RKO (cell line): ENCODE data around the gene TRPV4.

Source experiments
- DNase-seq: peaks from one replicate; pipeline ENCODE4 v3.0.0-alpha.2; 2016; ENCODE audit warnings: low spot score

Gene TRPV4

GRCh38 chr12:109807954-109808643 lies 25.1 kb downstream of the TRPV4 start:
- DNase-seq = no peak

GRCh38 chr12:109804820-109805761 lies 28.1 kb downstream of the TRPV4 start:
- DNase-seq = peak; percentile 39

GRCh38 chr12:109803678-109804077 lies 29.5 kb downstream of the TRPV4 start:
- DNase-seq = no peak

- no peak for DNase-seq
Measured at GRCh38 chr12:109802828-109803227, 30.4 kb downstream of the TRPV4 start.

GRCh38 chr12:109800536-109800935 lies 32.7 kb downstream of the TRPV4 start:
- no peak for DNase-seq

- no peak for DNase-seq
Measured at GRCh38 chr12:109798691-109799090, 34.5 kb downstream of the TRPV4 start.

GRCh38 chr12:109797905-109798669 lies 35.1 kb downstream of the TRPV4 start:
- DNase-seq = no peak

- no peak for DNase-seq
Measured at GRCh38 chr12:109796057-109796456, 37.1 kb downstream of the TRPV4 start.

- DNase-seq = peak; percentile 82
Measured at GRCh38 chr12:109795023-109795422, 38.2 kb downstream of the TRPV4 start.

GRCh38 chr12:109793826-109794501 lies 39.2 kb downstream of the TRPV4 start:
- no peak for DNase-seq

- no peak for DNase-seq
Measured at GRCh38 chr12:109793411-109793810, 39.8 kb downstream of the TRPV4 start.

- DNase-seq = no peak
Measured at GRCh38 chr12:109792992-109793391, 40.2 kb downstream of the TRPV4 start.

GRCh38 chr12:109789526-109790048 lies 43.6 kb downstream of the TRPV4 start:
- no peak for DNase-seq

GRCh38 chr12:109786799-109787198 lies 46.4 kb downstream of the TRPV4 start:
- DNase-seq = no peak

- DNase-seq = no peak
Measured at GRCh38 chr12:109785854-109786253, 47.3 kb downstream of the TRPV4 start.

GRCh38 chr12:109783965-109784244 lies 49.3 kb downstream of the TRPV4 start:
- DNase-seq = no peak

- no peak for DNase-seq
Measured at GRCh38 chr12:109783135-109783964, 49.8 kb downstream of the TRPV4 start.

GRCh38 chr12:109782326-109782703 lies 50.9 kb downstream of the TRPV4 start:
- no peak for DNase-seq

GRCh38 chr12:109781668-109782325 lies 51.4 kb downstream of the TRPV4 start:
- no peak for DNase-seq

GRCh38 chr12:109779382-109779781 lies 53.8 kb downstream of the TRPV4 start:
- DNase-seq = peak; percentile 40
